Ishikawa (cell line): Measurements from ENCODE around the gene STEAP1.

Source experiments
- CEBPB ChIP-seq: IDR thresholded peaks from 2 replicates; pipeline ENCODE4 v1.6.1; 2012
- CREB1 ChIP-seq: IDR thresholded peaks from 2 replicates; pipeline ENCODE4 v1.6.1; 2012; ENCODE audit warnings: low read depth
- EGR1 ChIP-seq: IDR thresholded peaks from 2 replicates; pipeline ENCODE4 v1.6.1; 2012
- EP300 ChIP-seq: IDR thresholded peaks from 2 replicates; pipeline ENCODE4 v1.6.1; 2012; ENCODE audit warnings: borderline replicate concordance
- FOXM1 ChIP-seq: IDR thresholded peaks from 2 replicates; pipeline ENCODE4 v1.6.1; 2012; ENCODE audit warnings: low read depth, borderline replicate concordance
- NFIC ChIP-seq: IDR thresholded peaks from 2 replicates; pipeline ENCODE4 v1.6.1; 2012
- RAD21 ChIP-seq: IDR thresholded peaks from 2 replicates; pipeline ENCODE4 v1.6.1; 2012; ENCODE audit warnings: low read depth
- REST ChIP-seq: IDR thresholded peaks from 2 replicates; pipeline ENCODE4 v1.6.1; 2012; ENCODE audit warnings: low read depth, mild to moderate bottlenecking
- TAF1 ChIP-seq: IDR thresholded peaks from 2 replicates; pipeline ENCODE4 v1.6.1; 2012; ENCODE audit warnings: low read depth, mild to moderate bottlenecking
- TCF12 ChIP-seq: IDR thresholded peaks from 2 replicates; pipeline ENCODE4 v1.6.1; 2012; ENCODE audit warnings: low read depth
- TEAD4 ChIP-seq: IDR thresholded peaks from 2 replicates; pipeline ENCODE4 v1.6.1; 2012
- USF1 ChIP-seq: IDR thresholded peaks from 2 replicates; pipeline ENCODE4 v1.6.1; 2012
- YY1 ChIP-seq: IDR thresholded peaks from 2 replicates; pipeline ENCODE4 v1.6.1; 2012; ENCODE audit warnings: low read depth
- ZBTB7A ChIP-seq: IDR thresholded peaks from 2 replicates; pipeline ENCODE4 v1.6.1; 2012; ENCODE audit warnings: low read depth
- TF ChIP-seq, protein P1 (sequence below): IDR thresholded peaks from 2 replicates; pipeline ENCODE4 v1.6.1; 2012

The STEAP1 gene

GRCh38 chr7:90210981-90211380, 56.7 kb downstream of the STEAP1 start:
- TF ChIP-seq, protein P1, sequence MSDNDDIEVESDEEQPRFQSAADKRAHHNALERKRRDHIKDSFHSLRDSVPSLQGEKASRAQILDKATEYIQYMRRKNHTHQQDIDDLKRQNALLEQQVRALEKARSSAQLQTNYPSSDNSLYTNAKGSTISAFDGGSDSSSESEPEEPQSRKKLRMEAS: no peak
- no peak for TF ChIP-seq CREB1
- no peak for TF ChIP-seq NFIC
- TF ChIP-seq TAF1: no peak
- TF ChIP-seq YY1: no peak
- TF ChIP-seq CEBPB: no peak
- TF ChIP-seq ZBTB7A: no peak
- no peak for TF ChIP-seq TEAD4
- no peak for TF ChIP-seq USF1
- TF ChIP-seq REST: no peak
- no peak for TF ChIP-seq TCF12

DNA sequence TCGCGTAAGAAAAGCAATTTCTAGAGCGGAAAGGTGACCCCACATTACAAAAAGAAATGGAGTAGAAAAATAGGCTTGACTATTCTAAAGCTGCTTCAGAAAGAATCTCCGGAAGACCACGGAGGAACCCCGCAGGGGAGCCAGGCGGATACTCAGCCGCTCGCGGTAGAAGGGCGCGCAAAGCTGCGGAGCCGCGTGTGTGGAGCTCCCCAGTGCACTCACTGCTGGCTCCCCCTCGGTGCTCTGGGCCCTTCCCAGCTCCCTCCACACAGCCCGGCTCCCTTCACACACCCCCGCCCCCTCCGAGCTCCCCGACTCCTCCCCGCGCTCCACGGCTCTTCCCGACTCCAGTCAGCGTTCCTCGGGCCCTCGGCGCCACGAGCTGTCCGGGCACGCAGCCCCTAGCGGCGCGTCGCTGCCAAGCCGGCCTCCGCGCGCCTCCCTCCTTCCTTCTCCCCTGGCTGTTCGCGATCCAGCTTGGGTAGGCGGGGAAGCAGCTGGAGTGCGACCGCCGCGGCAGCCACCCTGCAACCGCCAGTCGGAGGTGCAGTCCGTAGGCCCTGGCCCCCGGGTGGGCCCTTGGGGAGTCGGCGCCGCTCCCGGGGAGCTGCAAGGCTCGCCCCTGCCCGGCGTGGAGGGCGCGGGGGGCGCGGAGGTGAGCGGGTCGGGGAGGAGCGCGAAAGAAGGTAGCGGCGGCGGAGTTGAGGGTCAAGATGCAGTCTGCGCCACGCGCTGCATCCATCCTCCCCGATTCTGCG, 57.3 kb downstream of the STEAP1 start, which contains the start of gene STEAP2:
Gene STEAP2, plus strand, starts transcription at position 350 of the 758 bp plus-strand sequence. CDS start 13,343 bp downstream, outside the sequence.
- TF ChIP-seq EGR1 (no peak), RAD21 (peak; percentile 37; the same call in 1 of the 2 replicates), TAF1 (peak; percentile 52; the same call in 1 of the 2 replicates), FOXM1 (no peak), TCF12 (peak; percentile 24; the same call in 1 of the 2 replicates), YY1 (peak; percentile 45; the same call in 1 of the 2 replicates), TEAD4 (peak; percentile 47; the same call in 1 of the 2 replicates), NFIC (peak; percentile 32; the same call in 1 of the 2 replicates), CEBPB (no peak), USF1 (peak; percentile 46), REST (no peak)
- TF ChIP-seq, protein P1: peak; percentile 89

GRCh38 chr7:90212149-90212495, 57.9 kb downstream of the STEAP1 start:
- TF ChIP-seq ZBTB7A: no peak

GRCh38 chr7:90213521-90213920, 59.3 kb downstream of the STEAP1 start:
- TF ChIP-seq YY1 (no peak), REST (no peak), RAD21 (no peak), NFIC (no peak), TCF12 (no peak), ZBTB7A (no peak), USF1 (no peak), CEBPB (no peak), EGR1 (no peak), FOXM1 (no peak), EP300 (no peak), TEAD4 (no peak), TAF1 (no peak), CREB1 (no peak)
- TF ChIP-seq, protein P1: no peak
